HG03354 (cell line): ENCODE results near the gene TENM3.
A peak's percentile ranks its signal among the peaks of the same experiment; 100 is the strongest.

Source experiments
- ATAC-seq: cut with Tn5 transposase; IDR thresholded peaks from one replicate; pipeline ENCODE4 v1.9.1; 2021; ENCODE audit warnings: mild to moderate bottlenecking; ENCODE audit not compliant: unreplicated experiment, poor library complexity, severe bottlenecking

Gene TENM3

DNA sequence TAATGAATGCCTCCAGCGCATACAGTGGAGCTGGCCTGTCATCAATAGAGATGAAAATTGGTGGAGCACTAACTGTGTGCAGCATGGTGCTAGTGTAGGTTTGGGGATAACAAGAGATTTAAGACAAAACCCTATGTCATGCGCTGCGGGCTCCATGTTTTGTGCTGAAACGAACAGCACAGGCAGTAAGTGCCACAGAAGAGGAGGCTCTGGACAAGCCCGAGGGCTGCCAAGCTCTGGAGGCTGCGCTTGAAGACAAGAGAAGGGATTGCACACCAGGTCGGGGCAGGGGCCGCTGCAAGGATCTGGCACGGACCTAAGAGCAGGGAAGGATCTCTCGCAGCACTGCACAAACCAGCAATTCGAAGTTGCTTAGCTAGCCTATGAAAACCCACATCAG is 35.5 kb downstream of the TENM3 start:
- ATAC-seq = no peak

DNA sequence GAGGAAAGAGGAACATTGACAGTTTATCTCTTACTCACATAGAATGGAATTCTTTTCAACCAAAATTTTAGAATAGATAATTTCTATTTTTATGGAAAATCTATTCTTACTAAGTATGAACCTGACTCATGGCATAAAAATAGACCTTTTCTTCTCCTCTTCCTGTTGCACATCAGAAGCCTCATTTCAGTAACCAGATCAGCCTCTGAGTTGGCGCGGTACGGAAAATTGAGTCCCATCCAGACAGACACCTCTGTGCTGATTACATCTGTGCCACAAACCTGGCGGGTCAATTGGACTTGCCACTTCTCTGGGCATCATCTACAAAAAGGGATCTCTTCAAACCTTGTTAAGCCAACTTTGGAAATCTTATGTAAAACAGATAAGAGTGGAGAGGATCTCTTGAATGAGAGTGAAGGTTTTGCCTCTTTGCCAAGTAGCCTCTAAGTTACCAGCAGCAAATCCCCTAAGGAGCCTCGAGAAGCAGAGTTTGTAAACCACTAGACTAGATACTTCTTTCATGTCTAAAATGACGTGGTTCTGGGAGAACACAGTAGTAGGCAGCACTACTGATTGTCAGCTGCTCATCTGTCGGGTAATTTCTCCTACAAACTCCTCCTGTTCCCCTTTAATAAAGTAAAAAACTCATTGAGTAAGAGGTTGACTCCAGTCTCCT is 37.4 kb downstream of the TENM3 start:
- no peak for ATAC-seq

DNA sequence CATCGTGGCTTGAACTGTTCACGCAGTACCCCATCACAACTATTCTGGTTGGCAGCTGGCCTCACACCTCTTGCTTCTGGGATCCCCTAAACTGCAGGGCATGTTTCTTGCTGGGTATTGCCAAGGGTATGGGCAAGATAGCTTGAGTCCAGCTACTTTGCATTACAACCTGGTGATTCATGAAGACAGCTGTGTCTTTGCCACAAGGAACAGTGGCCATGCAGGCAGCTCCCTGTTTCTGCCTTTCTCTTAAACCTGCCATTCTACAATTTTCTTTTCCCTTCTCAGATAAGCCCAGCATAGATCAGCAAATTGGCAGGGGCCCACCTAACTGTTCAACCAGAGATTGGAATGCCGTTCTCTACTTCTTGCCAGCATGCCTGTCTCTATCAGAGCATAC is 42.8 kb downstream of the TENM3 start:
- no peak for ATAC-seq

DNA sequence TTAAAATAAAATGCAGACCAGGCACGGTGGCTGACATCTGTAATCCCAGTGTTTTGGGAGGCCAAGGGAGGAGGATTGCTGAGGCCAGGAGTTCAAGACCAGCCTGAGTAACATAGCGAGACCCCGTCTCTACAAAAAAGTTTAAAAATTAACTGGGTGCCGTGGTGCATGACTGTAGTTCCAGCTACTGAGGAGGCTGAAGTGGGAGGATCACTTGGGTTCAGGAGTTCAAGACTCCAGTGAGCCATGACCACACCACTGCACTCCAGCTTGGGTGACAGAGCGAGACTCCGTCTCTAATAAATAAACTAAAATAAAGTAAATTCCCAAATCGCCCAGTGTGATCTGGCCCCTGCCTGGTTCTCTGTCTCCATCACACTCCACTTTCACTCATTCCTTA is 43.7 kb downstream of the TENM3 start:
- ATAC-seq = no peak

DNA sequence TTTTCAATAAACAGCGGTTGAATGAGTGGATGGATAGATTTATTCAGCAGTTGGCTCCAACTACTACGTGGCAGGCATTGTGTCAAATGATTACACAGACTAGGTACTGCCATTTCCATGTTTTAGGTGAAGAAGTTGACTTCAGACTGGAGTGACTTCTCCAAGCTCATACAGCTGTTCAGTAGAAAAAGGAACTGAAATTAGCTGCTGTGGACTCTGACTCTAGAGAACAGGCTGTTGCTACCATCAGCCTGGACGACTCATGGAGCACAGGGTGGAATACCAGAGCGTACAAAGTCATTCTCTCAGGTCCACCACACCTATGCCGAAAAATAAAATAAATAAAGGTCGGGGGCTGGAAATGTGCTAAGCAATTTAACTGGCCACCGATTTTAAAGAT is 45.3 kb downstream of the TENM3 start:
- ATAC-seq = no peak

DNA sequence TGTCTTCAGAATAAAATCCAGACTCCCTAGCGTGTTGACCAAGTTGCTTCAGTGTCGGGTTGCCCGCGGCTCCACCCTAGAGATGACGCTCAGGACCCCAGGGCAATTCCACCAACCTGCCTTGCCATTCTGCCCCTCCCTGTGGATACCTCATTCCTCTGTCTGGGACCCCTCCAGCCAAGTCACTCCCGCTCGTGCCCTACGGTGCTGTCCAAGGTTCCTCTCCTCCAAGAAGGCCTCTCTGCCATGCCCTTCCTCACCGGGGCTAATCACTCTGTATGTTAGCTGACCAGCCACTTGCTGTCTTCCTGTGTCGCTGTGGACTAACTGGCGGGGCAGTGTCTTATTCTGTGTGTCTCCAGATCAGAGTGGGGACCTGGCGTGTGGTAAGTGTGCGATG is 46.6 kb downstream of the TENM3 start:
- ATAC-seq = no peak

GRCh38 chr4:182291175-182291574 is 48.0 kb downstream of the TENM3 start:
- ATAC-seq = no peak

GRCh38 chr4:182291597-182292270 is 48.5 kb downstream of the TENM3 start:
- no peak for ATAC-seq

DNA sequence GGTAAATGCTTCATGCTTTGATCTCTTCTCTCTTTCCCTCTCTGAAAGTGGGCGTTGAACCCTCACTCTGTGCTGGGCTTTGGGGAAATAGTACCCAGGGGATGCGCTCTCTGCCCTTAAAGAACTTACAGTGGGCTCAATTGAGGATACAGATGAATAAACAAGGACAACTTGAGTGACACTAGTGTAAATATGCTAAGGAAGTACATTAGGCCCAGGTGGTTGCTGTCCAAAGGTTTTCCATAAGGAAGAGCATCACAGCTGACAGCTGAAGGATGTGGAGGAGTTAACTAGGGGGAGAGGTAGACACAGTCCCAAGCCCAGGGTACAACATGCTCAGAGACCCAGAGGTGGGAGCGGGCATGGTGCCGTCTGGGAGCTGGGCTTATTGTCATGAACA is 49.4 kb downstream of the TENM3 start:
- no peak for ATAC-seq

- no peak for ATAC-seq
Measured at GRCh38 chr4:182293691-182294255, 50.6 kb downstream of the TENM3 start.

- no peak for ATAC-seq
Measured at GRCh38 chr4:182294451-182294850, 51.2 kb downstream of the TENM3 start.

DNA sequence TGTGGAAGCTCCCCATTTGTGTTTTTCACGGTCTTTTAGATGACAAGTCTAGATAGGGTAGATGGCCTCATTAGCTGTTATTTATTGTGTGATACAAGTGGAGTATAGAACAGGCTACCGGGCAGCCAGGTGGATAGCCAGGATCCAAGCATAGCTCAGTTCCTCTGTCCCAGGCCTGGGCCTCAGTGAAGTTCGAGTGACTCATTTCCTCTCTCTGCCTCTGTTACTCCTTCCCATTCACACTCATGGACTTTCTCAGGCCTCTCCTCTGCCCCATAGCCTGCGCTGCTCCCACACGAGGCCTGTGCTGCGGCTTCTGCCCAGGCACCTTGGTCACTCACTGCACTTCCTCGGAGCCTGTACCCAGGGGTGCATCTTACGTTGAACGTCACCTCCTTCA is 54.5 kb downstream of the TENM3 start:
- no peak for ATAC-seq

GRCh38 chr4:182301736-182302135 is 58.5 kb downstream of the TENM3 start:
- ATAC-seq = no peak

- no peak for ATAC-seq
Measured at GRCh38 chr4:182303847-182304246, 60.6 kb downstream of the TENM3 start.

GRCh38 chr4:182306792-182307507 is 63.7 kb downstream of the TENM3 start:
- ATAC-seq = peak; percentile 52

- ATAC-seq = no peak
Measured at GRCh38 chr4:182307746-182308145, 64.5 kb downstream of the TENM3 start.

DNA sequence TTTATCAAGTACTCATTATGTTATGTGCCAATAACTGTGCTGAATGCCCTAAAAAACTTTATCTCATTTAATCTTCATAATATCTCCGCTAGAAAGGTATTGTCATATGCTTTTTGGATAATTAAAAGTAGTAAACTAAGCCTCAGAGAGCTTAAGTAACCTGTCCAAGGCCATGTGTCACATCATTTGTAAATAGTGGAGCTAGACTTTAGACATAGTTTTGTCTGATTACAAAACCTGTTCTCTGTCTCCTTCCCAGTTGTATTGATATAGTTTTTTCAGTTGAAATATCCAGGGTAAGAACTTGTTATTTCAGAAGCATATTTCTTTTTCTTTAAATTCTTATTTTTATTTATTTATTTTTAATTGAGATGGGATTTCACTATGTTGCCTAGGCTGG is 66.7 kb downstream of the TENM3 start:
- no peak for ATAC-seq

DNA sequence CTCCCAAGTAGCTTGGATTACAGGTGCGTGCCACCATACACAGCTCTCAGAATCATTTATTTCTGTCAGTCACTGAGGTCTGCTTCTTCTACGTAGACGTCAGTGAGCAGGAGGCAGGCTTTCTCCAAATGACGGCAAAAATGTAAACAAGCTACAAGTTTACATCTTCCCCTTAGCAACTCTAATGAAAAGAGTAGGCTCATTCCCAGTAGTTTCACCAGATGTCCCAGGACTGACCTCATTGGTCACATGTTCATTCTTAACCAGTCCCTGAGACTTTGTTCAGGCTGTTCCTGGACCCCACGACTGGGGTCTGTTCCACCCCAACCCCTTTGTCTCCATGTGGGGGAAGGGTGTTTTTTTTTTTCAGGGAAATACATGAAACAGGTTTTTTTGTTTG is 67.1 kb downstream of the TENM3 start:
- no peak for ATAC-seq

GRCh38 chr4:182310962-182311361 is 67.8 kb downstream of the TENM3 start:
- ATAC-seq = no peak

DNA sequence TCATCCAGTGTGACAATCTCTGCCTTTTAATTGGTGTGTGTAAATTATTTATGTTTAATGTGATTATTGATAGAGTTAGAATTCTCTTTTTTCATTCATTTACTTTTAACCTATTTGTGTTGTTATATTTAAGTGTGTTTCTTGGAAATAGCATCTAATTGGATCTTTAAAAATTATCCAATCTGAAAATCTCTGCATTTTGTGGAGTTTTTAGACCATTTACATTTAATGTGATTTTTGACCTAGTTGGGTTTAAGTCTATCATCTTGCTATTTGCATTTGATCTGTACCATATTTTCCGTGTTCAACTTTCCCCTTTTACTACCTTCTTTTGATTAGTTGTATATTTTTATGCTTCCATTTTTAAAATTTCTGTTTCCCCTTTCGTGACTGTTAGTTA is 71.3 kb downstream of the TENM3 start:
- no peak for ATAC-seq

- ATAC-seq = no peak
Measured at GRCh38 chr4:182318256-182318655, 75.1 kb downstream of the TENM3 start.
